ENCODE measurements around the gene KIF19.

The KIF19 gene

GRCh38 chr17:74350486-74350885 lies 24.5 kb downstream of the KIF19 start:
- TF ChIP-seq ZFP30 (CRISPR knock-in tag; IDR thresholded peaks at IDR 0.05) = no peak
- TF ChIP-seq ARNTL (CRISPR knock-in tag; IDR thresholded peaks at IDR 0.05; ENCODE audit: borderline replicate concordance, low read depth) = no peak
- no peak for TF ChIP-seq TSHZ2 (CRISPR knock-in tag; IDR thresholded peaks at IDR 0.05)
- no peak for TF ChIP-seq CSRNP3 (CRISPR knock-in tag; IDR thresholded peaks at IDR 0.05)
- TF ChIP-seq GLIS3 (CRISPR knock-in tag; IDR thresholded peaks at IDR 0.05) = no peak
- no peak for TF ChIP-seq BACH2 (CRISPR knock-in tag; IDR thresholded peaks at IDR 0.05; ENCODE audit: borderline replicate concordance)
- no peak for TF ChIP-seq PPARA (CRISPR knock-in tag; IDR thresholded peaks at IDR 0.05; ENCODE audit: borderline replicate concordance)
- no peak for TF ChIP-seq ZNF8 (CRISPR knock-in tag; IDR thresholded peaks at IDR 0.05)
- no peak for TF ChIP-seq CSDC2 (CRISPR knock-in tag; IDR thresholded peaks at IDR 0.05)
- TF ChIP-seq ZFP3 (CRISPR knock-in tag; IDR thresholded peaks at IDR 0.05) = no peak
- ATAC-seq = no peak

- no peak; the same call in 2 of the 3 replicates for ATAC-seq
- no peak for TF ChIP-seq ARNTL (CRISPR knock-in tag; IDR thresholded peaks at IDR 0.05; ENCODE audit: borderline replicate concordance, low read depth)
- TF ChIP-seq PATZ1 (CRISPR knock-in tag; IDR thresholded peaks at IDR 0.05; ENCODE audit: borderline replicate concordance) = no peak
- no peak for TF ChIP-seq RARB (CRISPR knock-in tag; IDR thresholded peaks at IDR 0.05)
- TF ChIP-seq OSR1 (CRISPR knock-in tag; IDR thresholded peaks at IDR 0.05) = no peak
- no peak for TF ChIP-seq ZFP3 (CRISPR knock-in tag; IDR thresholded peaks at IDR 0.05)
- TF ChIP-seq TCF4 (CRISPR knock-in tag; IDR thresholded peaks at IDR 0.05; ENCODE audit: borderline replicate concordance) = no peak
- TF ChIP-seq ZFP30 (CRISPR knock-in tag; IDR thresholded peaks at IDR 0.05) = no peak
- no peak for TF ChIP-seq GLIS3 (CRISPR knock-in tag; IDR thresholded peaks at IDR 0.05)
- TF ChIP-seq ZNF8 (CRISPR knock-in tag; IDR thresholded peaks at IDR 0.05) = no peak
- no peak for TF ChIP-seq BACH2 (CRISPR knock-in tag; IDR thresholded peaks at IDR 0.05; ENCODE audit: borderline replicate concordance)
These were observed 25.7 kb downstream of the KIF19 start for GRCh38 chr17:74351552-74352210.

- TF ChIP-seq ZNF70 (CRISPR knock-in tag; IDR thresholded peaks at IDR 0.05) (no peak), POU6F1 (CRISPR knock-in tag; IDR thresholded peaks at IDR 0.05; ENCODE audit: borderline replicate concordance, low read depth) (no peak), ZNF565 (CRISPR knock-in tag; conservative IDR thresholded peaks at IDR 0.05; ENCODE audit: low read depth) (no peak), CSRNP3 (CRISPR knock-in tag; IDR thresholded peaks at IDR 0.05) (no peak), PATZ1 (CRISPR knock-in tag; IDR thresholded peaks at IDR 0.05; ENCODE audit: borderline replicate concordance) (no peak), BACH2 (CRISPR knock-in tag; IDR thresholded peaks at IDR 0.05; ENCODE audit: borderline replicate concordance) (no peak), TOX (CRISPR knock-in tag; IDR thresholded peaks at IDR 0.05; ENCODE audit: borderline replicate concordance) (no peak), CREB5 (CRISPR knock-in tag; IDR thresholded peaks at IDR 0.05; ENCODE audit: low read depth) (no peak)
- no peak for ATAC-seq
These were observed 27.5 kb downstream of the KIF19 start for GRCh38 chr17:74353446-74354060.
